HG02938 (cell line): ENCODE results near the gene QRICH2.
A peak's percentile ranks its signal among the peaks of the same experiment; 100 is the strongest.
"Not testable (repeated sequence)": the region's sequence is repeated elsewhere in the genome, so short reads cannot be mapped to it uniquely, and the experiment has no call there.

ENCODE experiments used
- ATAC-seq: cut with Tn5 transposase; IDR thresholded peaks from one replicate; pipeline ENCODE4 v1.9.1; 2021; ENCODE audit warnings: mild to moderate bottlenecking, moderate library complexity; ENCODE audit not compliant: unreplicated experiment

QRICH2 gene

DNA sequence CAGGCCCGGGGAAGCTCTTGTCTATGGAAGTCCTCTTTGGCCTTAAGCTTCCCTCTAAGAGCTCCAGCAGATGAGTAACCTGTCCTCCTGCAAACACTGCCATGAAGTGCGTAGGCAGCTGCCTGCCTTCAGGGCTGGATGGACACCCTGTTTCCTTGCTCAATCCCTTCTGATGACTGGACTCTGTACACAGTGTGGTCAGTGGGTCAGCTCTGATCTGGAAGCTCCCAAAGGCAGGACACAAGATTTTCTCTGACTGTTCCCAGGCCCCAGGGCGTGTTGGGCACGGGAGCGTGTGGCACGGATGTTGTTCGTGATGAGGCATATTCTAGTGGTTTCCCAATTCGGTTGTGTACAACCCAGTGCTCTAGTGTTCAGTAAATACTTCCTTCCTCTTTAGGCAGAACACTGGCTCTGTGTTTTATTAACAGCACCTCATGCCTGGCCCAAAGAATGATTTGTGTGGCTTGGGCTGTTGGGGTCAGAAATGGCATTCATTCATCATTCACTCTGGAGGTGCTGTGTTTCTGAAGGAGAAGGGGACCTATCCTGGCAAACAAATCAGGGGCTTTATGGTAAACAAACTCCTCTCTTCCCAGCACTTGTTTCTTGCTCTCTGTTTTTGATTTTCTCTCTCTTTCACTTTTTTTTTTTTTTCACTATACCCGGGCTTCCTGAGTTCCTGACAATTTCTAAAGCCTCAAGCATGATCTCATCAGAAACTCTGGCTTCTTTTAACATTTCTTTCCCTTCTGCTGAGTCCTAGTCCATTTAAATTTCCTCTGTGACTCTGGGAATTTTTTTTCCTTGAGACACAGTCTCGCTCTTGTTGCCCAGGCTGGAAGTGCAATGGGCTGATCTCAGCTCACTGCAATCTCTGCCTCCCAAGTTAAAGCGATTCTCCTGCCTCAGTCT lies 55.8 kb downstream of the QRICH2 start:
- no peak for ATAC-seq

DNA sequence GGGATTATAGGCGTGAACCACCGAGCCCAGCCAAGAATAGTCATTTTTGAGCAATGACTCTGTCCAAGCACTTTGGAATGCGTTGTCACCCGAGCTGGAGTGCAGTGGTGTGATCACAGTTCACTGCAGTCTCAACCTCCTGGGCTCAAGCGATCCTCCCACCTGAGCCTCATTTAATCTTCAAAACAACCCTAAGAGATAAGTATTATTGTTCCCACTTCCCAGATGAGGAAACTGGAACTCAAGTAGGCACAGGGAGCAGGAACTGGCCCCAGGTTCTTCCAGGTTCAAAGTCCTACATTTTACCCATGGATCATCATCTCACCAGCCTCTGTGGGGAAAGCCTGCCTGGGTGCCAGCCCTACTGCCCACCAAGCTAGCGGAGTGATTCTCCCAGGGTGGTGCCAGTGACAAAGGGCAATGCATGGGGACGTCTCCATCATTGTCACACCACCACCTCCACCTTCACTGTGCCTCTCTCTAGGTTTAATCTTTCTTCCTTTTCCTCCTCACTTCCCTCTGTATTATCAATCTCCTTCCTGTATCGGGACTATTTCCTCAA lies 56.5 kb downstream of the QRICH2 start:
- no peak for ATAC-seq

DNA sequence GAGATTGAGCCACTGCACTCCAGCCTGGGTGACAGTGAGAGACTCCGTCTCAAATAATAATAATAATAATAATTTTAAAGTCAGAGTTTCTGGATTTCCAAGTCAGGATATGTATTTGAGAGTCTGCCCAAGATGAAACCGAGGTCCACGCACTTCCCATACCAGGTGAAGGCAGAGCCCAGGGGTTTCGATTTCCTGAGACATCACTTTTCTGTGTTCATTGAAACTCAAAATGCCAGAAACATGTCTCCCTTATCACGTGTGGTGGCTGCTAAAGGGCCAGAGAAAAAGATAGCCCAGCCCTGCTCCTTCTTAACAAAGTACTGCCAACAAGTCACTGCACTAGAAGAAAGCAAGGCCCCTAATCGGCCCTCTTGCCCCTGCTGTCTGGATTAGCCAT lies 57.9 kb downstream of the QRICH2 start:
- ATAC-seq = no peak

DNA sequence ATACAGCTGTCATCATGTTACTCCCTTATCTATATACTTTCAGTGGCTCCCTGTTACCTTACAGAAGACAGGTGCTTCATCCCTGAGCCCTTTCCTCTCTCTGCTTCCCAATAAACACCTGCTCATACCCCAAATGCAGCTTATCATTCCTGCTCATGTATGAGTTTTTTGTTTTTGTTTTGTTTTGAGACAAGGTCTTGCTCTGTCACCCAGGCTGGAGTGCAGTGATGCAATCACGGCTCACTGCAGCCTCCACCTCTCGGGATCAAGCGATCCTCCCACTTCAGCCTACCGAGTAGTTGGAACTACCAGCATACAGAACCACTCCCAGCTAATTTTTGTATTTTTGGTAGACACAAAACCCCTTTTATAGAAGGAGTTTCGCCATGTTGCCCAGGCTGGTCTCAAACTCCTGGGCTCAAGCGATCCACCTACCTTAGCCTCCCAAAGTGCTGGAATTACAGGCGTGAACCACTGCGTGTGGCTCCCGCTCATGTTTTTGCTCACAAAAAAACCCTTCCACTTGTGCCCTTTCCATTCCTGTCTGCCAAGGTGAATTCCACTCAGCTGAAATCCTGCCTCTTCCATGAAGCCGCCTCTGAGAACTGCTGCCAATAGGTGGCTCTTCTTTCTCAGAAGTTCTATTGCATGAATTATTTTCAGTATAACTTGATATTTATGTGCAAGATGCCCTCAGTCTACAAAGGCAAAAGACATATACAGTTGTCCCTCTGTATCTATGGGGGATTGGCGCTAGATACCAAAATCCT lies 59.9 kb downstream of the QRICH2 start:
- ATAC-seq = no peak

DNA sequence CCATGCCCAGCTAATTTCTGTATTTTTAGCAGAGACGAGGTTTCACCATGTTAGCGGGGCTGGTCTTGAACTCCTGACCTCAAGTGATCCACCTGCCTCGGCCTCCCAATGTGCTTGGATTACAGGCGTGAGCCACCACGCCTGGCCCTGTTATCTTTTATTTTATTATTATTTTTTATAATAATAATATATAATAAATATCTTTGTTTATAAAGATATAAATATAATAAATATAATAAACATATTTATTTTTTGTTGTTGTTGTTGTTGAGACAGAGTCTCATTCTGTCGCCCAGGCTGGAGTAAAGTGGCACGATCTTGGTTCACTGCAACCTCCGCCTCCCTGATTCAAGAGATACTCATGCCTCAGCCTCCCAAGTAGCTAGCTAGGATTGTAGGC lies 60.8 kb downstream of the QRICH2 start:
- ATAC-seq = no peak

DNA sequence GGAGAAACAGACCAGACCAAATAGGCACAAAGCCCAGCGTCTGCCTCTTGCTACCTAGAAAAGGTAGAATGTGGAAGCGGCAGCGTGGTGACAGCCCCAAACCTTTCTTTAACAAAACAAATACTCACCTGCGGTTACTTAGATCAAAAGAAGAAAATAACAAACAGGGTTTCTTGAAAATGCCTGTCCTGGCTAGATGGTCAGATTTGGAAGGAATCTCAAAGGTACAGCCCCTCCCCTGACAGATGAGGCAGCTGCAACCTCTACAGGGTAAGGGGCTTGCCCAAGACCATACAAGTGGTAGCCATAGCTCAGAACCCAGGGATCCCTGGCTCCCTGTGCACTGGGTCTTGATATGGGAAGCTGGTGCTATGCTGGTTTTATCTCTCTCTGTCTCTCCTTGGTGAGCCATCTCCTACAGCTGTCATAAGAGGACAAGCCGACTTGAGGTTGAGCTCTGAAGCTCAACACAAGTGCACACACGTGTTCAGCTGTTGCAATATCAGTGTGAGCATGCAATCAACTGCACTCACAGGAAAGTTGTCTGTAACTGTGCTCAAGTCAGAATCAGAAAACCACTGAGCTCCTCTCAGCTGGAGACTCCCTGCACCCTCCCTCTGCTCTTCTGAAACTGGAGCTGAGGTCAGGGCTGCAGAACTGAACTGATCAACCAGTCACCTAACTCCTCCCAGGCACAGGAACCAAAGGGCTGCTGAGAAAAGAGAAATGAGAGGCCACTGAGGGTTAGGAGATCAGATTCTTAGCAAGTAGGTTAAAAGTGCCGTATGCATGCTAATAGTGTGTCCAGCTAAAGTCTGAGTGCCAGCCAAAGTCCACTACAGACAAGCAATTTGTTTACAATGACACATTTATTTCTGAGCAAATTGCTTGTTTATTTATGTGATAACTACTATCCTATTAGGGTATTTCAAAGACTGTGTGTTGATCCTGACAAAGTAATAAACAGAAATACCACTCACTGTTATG lies 61.7 kb downstream of the QRICH2 start:
- ATAC-seq = peak; percentile 85

DNA sequence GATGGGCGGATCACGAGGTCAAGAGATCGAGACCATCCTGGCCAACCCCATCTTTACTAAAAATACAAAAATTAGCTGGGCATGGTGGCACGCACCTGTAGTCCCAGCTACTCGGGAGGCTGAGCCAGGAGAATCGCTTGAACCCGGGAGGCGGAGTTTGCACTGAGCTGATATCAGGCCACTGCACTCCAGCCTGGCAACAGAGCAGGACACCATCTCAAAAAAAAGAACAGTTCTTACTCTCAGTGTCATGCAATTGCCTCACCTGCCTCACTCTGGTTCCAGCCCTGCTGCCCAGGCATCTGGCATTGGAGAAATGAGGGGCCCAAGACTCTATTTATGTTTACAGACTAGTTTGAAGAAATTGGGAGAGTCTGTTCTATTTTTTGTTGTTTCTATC lies 63.4 kb downstream of the QRICH2 start:
- not testable (repeated sequence) for ATAC-seq

DNA sequence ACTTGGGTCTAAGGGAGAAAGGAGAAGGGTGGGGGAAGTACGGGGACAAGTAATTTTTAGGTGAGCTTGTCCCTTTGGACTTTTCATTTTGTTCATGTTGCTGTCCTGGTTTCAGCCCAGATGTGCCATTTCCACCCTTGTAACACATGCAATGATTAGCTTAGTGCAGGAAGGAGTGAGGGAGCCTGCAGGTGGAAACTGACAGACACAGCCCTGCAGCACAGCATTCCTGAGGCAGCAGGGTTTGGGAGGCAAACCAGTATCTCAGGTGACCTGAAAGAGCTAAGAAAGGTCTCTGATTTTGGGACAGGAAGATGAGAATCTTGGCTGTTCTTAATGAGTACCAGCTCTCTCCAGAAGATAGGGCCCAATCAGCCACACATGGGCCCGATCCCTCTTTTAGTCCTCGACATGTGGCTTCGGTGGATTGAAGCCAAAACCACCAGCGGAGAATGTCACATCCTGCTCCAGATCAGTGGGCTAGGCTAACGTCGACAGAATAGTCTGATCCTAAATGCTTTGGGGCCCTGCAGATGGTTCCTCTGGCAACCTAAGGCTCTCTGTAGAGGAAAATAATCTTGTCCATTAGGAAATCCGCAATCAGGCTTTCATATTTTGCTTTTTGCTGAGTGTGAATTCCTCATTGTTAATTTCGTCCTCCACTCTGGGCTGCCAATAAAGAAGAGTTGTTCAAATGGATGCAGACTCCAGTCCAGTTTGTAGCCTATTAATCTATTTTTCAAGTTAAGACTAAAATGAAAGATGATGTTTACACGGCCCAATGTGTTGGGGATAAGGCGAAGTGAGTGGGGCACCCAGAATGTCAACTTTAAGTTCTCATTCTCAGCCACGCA lies 64.0 kb downstream of the QRICH2 start:
- no peak for ATAC-seq

DNA sequence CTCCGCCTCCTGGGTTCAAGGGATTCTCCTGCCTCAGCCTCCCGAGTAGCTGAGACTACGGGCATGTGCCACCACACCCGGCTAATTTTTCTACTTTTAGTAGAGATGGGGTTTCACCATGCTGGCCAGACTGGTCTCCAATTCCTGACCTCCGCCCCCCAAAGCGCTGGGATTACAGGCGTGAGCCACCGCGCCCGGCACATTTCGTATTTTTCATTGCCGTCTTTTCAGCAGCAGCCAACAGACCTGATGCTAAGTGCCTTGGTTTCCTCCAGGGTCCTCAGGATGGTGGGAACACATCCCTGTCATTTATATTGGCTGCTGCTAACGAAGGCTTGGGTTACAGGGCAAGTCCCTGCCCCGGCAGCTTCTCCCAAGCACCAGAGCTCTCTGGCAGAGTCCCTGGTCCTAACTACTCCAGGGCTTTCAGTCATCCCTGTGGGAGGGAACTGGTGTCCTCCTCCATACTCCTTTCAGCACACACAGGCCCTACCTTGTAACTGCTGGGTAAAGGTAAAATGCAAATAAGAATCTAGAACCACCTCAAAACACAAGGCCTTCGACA lies 66.3 kb downstream of the QRICH2 start:
- ATAC-seq = no peak

DNA sequence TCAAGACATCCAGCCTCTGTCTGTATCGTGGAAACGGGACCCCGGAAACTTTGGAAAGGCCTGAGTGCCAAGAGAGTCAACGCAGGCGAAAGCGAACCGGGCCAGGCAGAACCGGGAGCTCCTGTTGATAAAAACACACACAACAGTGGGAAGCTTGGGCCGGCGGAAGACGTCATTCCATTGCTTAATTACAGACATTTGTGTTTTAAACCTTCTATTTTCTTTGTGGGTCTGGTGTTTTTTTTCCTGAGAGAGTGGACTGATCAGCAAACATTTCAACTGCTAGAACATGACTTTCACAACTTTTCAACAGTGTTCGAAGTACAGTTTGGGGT lies 66.9 kb downstream of the QRICH2 start:
- no peak for ATAC-seq

DNA sequence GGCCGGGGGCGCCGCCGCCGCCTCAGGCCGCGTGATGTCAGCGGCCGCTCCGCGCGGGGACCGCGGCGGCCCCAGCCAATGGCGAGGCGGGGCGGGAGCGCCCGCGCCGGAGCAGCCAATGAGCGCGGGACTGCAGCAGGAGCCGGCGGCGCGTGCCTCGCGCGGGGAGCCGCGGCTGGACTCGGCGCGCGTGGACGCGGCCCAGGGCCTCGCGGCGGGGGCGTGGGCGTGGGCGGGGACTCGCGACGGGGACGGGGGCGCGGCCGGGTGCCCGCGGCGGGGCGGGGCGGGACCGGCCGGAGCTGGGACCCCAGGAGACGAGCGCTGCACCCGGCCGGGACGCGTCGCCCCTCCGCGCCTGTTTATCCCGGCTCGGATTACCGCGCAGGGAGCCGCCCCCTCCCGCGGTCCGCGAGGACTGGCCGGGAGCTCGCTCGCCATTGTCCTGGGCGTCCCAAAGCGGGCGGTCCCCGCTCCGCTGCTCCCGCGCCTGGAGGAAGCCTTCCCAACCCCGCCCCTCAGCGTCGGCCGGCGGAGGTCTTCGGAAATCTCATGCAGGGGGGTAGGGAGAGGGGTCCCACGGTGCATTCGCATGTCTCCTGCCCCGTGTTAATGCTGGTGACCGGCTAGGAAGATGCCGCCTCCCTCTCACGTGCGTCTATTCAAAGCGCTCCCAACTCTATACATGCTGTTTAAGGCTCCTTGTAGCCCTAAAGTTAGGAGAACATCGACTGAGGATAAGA lies 67.4 kb downstream of the QRICH2 start, which contains the start of gene RNF157:
TSS of gene RNF157 (minus strand) at position 33 of the 743 bp plus-strand sequence. CDS start 253 bp downstream, outside the sequence.
- ATAC-seq = peak; percentile 46

DNA sequence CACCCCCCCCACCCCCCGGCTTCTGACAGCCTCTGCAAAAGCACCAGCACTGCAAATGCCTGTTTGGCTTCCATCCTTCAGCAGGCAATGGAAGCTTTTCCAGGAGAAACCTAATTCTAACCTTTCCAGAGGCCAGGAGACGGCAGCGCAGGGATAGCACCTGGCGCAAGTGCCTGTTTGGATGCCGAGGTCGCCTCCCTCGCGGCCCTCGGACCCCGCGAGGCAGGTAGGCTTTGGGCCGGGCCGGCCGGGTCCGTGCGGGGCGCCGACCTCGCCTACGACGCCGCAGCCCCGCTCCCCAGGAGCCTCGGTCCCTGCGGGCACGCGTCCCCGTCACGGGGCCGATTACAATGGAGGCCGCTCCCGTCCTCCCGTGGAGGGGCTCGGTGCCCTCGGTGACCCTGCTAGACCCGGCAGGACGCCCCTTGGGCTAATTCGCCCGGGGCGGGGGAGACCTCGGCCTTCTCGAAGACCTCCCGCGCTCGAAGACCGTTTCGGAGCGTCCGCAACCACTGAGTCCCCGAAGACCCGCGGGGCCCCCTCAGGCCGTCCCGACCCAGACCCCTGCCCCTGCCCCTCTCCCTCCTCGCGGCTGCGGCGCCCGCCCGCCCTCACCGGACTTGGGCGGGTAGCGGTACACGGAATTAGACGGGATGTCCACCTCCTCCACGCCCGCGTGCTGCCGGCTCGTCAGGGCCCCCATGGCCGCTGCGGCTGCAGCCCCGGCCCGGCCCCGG lies 68.4 kb downstream of the QRICH2 start:
- no peak for ATAC-seq

DNA sequence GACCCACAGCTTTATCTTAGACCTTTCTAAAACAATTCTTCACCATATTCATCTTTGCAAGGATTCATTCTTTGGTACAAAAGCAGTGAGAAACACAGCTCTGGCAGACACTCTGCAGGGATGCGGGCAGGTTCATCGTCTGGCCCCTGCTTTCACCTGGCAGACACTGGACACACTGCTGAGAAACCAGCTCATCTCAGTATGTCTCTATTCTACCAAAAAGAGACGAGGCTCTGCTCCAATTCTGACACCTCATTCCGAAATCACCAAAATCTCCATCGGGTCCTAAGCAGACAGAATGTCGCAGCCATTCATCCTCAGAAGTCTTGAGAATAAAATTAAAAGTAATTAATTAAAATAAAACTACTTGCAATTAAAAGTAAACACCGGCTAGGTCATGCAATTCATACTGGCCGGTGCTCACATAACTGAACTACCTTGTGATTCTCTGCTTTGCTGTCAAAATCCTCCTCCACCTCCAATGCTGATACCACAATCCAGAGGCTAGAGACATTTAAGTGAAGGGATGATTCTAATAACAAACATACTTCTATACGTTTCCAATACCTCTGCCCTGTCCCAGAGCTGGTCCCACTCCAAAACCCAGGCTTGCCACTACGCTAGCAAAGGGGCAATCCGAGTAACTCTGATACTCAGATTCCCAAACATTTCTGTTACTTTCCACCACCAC lies 69.1 kb downstream of the QRICH2 start:
- no peak for ATAC-seq

DNA sequence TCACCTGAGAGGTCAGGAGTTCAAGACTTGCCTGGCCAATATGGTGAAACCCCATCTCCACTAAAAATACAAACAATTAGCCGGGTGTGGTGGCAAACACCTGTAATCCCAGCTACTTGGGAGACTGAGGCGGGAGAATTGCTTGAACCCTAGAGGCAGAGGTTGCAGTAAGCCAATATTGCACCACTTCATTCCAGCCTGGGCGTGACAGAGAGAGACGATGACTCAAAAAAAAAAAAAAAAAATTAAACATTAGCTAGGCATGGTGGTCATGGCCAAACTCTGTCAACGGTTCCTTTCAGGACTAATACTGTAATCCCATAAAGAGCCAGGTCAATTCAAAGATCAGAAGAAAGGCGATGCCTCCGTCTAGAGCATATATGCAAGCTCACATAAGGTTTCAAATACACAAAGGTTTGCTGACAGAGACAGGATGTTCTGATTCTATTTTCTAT lies 70.2 kb downstream of the QRICH2 start:
- ATAC-seq = no peak

DNA sequence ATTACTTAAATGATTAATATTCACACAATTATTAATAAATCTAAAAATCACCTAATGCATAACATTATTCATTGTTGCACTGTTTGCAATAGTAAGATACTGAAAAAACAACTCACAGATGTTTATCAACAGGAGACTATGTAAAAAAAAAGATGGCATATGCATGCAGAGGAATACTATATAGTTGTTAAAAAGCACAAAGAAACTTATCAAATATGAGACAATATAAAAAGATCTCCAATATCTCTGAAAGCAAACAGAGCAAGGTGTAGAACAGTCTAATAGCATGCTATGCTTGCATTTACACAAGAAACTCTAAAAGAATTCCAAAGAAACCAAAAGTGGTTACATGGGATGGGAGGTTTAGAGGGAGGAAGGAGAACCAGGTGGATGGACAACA lies 71.5 kb downstream of the QRICH2 start:
- no peak for ATAC-seq

DNA sequence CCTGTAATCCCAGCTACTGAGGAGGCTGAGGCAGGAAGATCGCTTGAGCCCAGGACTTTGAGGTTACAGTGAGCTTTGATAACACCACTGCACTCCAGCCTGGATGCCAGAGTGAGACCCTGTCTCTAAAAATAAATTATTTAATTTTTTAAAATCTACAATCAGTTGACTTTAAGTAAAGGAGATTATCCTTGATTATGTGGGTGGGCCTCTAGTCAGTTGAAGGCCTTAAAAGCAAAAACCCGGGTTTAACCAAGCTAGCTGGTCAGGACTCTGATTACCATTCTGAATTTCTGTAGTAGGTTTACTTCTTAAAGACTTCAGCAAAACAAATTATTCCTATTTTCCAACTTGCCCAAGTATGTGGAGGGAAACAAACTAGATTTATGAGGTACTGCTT lies 72.2 kb downstream of the QRICH2 start:
- no peak for ATAC-seq

DNA sequence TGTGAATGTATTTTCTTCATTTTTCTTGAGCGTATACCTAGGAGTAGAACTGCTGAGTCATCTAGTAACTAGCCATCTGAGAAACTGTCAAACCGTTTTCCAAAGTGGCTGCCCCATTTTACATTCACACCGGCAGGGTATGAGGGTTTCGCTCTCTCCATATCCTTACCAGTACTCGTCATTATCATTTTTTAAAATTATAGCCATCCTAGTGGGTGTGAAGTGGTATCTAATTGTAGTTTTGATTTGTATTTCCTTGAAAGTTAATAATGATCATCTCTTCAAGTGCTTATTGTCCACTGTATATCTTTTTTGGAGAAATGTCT lies 73.8 kb downstream of the QRICH2 start:
- no peak for ATAC-seq
